Smooth muscle cell (in vitro differentiated cells): Measurements from ENCODE around the gene RNF157. TPM values are rescaled to one million over a fixed set of nuclear protein-coding genes. Genes with fewer than 3 reads are reported as not detected.
A peak's percentile ranks its signal among the peaks of the same experiment; 100 is the strongest.

ENCODE experiments used
- DNase-seq: peaks from one replicate; lab custom pipeline; 2025; ENCODE audit not compliant: unreplicated experiment; lab: John Stamatoyannopoulos, UW
- H2AFZ ChIP-seq: fragments of 200-600 bp; sonication (generic); 2 replicates; pipeline ENCODE4 v1.6.0; 2016; ENCODE audit warnings: antibody characterized with exemption, low read depth, mild to moderate bottlenecking
- H3F3A ChIP-seq: fragments of 200-600 bp; sonication (generic); 2 replicates; pipeline ENCODE4 v1.6.0; 2017; ENCODE audit warnings: antibody characterized with exemption, low read depth
- H3K27ac ChIP-seq: fragments of 200-600 bp; sonication (generic); 2 replicates; pipeline ENCODE4 v1.5.1; 2016; ENCODE audit warnings: low read depth, mild to moderate bottlenecking
- H3K27me3 ChIP-seq: fragments of 200-600 bp; sonication (generic); 2 replicates; pipeline ENCODE4 v1.6.1; 2016; ENCODE audit warnings: low read depth, mild to moderate bottlenecking
- H3K36me3 ChIP-seq: fragments of 200-600 bp; sonication (generic); 2 replicates; pipeline ENCODE4 v1.5.1; 2016; ENCODE audit warnings: low read depth
- H3K4me1 ChIP-seq: fragments of 200-600 bp; sonication (generic); 2 replicates; pipeline ENCODE4 v1.5.1; 2016; ENCODE audit warnings: low read depth
- H3K4me2 ChIP-seq: fragments of 200-600 bp; sonication (generic); 2 replicates; pipeline ENCODE4 v1.6.0; 2016; ENCODE audit warnings: mild to moderate bottlenecking
- H3K4me3 ChIP-seq: fragments of 200-600 bp; sonication (generic); 2 replicates; pipeline ENCODE4 v1.5.1; 2016; ENCODE audit warnings: mild to moderate bottlenecking
- H3K79me2 ChIP-seq: fragments of 200-600 bp; sonication (generic); 2 replicates; pipeline ENCODE4 v1.6.0; 2016; ENCODE audit warnings: low read depth, mild to moderate bottlenecking
- H3K9ac ChIP-seq: fragments of 200-600 bp; sonication (generic); 2 replicates; pipeline ENCODE4 v1.6.0; 2016; ENCODE audit warnings: low read depth
- H3K9me3 ChIP-seq: fragments of 200-600 bp; sonication (generic); replicated peaks from 2 replicates; pipeline ENCODE4 v1.5.1; 2016; ENCODE audit warnings: low read depth
- H4K20me1 ChIP-seq: fragments of 200-600 bp; sonication (generic); 2 replicates; pipeline ENCODE4 v1.6.0; 2016; ENCODE audit warnings: low read depth
- CTCF ChIP-seq: fragments of 200-600 bp; sonication (generic); IDR thresholded peaks from 2 replicates; pipeline ENCODE4 v1.5.1; 2017; ENCODE audit warnings: borderline replicate concordance, mild to moderate bottlenecking, antibody characterized with exemption; ENCODE audit not compliant: insufficient read depth, poor library complexity, severe bottlenecking
- WGBS: methylation state at CpG from one replicate; pipeline ENCODE4 v1.1.7; 2016; ENCODE audit warnings: low lambda C conversion rate; 5-methylcytosine and 5-hydroxymethylcytosine counted together
- polyA plus RNA-seq: library from polyadenylated mRNA; unstranded; fragments of >200 nt; fragmentation: Nextera tagmentation; extraction: Ambion mirVana; gene quantifications from 2 replicates; pipeline ENCODE4 v1.2.1, GENCODE V29; 2016
- total RNA-seq: library from RNA; depleted of rRNA; stranded (reverse); fragments of >200 nt; gene quantifications from 2 replicates; pipeline ENCODE4 v1.2.3, GENCODE V29; 2014

The RNF157 gene
- total and polyA plus RNA-seq, 2 experiments from 2014 or later: 0.09 to 0.63 TPM

GRCh38 chr17:76164331-76164730 is 76.0 kb downstream of the RNF157 start:
- Histone ChIP-seq H3K9ac (no peak overlapping the region), H3F3A (no peaks in the 10 kb centered on the region), H3K9me3 (no peaks in the 10 kb centered on the region), H3K27ac (no peak overlapping the region), H3K27me3 (no peaks in the 10 kb centered on the region), H2AFZ (no peak overlapping the region), H3K36me3 (no peaks in the 10 kb centered on the region), H3K4me1 (no peaks in the 10 kb centered on the region), H3K4me2 (no peak overlapping the region), H4K20me1 (no peaks in the 10 kb centered on the region), H3K4me3 (no peak overlapping the region), H3K79me2 (no peaks in the 10 kb centered on the region)
- WGBS: 65% methylated on average over 2 of the region's 2 CpGs
- no peak for TF ChIP-seq CTCF
- DNase-seq: no peak

DNA sequence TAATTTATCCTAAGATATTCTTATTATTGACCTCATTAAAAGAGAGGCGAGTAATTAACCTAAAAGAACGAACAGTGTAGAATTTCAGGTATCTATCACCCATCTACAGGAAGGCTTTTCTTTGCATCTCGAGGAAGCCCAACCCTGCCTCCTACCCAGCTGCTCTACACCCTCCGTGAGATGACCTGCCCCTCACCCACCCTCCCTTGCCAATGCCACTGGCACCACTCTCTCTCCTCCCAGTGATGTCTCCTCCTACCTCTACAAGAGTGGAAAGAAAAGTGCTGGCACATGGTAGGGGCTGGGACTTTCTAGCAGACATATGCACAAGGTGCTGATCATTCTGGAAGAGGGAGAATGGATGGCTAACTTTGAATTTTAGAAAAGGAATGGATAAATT is 76.4 kb downstream of the RNF157 start:
- Histone ChIP-seq H3K4me1 (no peaks in the 10 kb centered on the region), H3K36me3 (no peaks in the 10 kb centered on the region), H3K27ac (no peak overlapping the region), H2AFZ (no peak overlapping the region), H3K27me3 (no peaks in the 10 kb centered on the region), H3K9me3 (no peaks in the 10 kb centered on the region), H3K4me3 (no peak overlapping the region), H3F3A (no peaks in the 10 kb centered on the region), H3K79me2 (no peaks in the 10 kb centered on the region), H4K20me1 (no peaks in the 10 kb centered on the region), H3K4me2 (no peak overlapping the region), H3K9ac (no peak overlapping the region)
- TF ChIP-seq CTCF: no peak
- no peak for DNase-seq
- 91% methylated on average over 4 of the region's 4 CpGs for WGBS

DNA sequence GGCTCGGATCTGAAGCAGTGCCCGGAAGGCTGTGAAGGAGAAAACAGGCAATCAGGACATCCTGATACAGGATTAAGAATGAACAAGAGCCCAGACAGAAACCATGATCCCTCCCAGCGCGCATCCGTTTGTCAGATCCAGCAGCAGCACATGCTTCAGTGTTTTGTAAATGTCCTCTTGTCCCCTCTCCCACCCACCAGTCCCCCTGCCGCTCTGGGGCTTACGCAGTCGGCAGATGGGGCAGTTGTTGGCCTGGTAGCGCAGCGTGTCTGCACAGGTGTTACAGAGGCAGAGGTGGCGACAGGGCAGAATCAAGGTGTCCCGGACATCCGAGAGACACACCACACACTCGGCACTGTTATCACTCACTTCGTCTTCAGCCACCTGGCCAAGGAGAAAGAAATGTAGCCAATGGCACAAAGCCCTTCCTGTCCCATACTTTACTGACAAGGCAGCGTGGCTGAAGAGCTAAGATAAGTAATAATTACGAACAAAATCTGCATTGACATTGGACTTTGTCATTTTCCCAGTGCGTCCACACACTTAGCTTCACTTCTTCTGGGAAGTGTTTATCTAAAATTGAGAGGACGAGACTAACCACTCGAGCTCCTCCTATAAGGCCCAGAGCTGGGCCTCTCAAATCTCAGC is 78.5 kb downstream of the RNF157 start:
- no peaks in the 10 kb centered on the region for H3K36me3 ChIP-seq
- no peaks in the 10 kb centered on the region for H3K27me3 ChIP-seq
- no peaks in the 10 kb centered on the region for H3K79me2 ChIP-seq
- no peaks in the 10 kb centered on the region for H3K4me1 ChIP-seq
- no peak for TF ChIP-seq CTCF
- no peak overlapping the region for H3K4me2 ChIP-seq
- no peaks in the 10 kb centered on the region for H3F3A ChIP-seq
- no peak overlapping the region for H3K9ac ChIP-seq
- H3K27ac ChIP-seq: no peak overlapping the region
- H3K4me3 ChIP-seq: no peak overlapping the region
- H2AFZ ChIP-seq: no peak overlapping the region
- 71% methylated on average over 20 of the region's 20 CpGs for WGBS
- no peaks in the 10 kb centered on the region for H3K9me3 ChIP-seq
- DNase-seq: no peak
- H4K20me1 ChIP-seq: no peaks in the 10 kb centered on the region

DNA sequence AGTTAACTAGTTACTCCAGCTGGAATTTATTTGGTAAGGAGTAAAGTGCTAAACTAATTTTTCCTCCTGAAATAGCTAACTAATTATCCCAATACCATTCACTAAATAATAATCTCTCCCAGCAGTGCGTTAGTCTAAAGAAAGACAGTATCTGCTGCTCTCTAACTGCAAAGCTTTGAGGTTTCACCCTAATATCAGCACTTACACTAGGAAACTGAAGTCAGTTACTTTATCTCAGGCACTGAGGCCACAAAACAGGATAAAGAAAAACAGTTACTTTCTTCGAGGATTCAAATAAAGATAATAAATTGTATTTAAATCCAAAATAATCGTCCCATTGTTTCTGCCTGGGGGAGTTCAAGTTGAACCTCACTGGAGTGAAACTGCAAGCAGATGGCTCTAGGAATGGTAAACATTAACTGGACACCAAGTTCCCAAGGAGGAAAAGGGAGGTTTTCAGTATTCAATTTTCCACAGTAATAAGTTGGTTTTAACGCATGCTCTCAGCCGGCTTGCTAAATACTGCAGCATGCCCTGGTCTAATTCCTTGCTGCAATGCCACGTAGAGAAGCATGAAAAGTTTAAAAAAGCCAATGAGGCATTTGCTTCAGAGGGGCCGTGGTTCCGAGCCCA is 79.3 kb downstream of the RNF157 start:
- no peaks in the 10 kb centered on the region for H4K20me1 ChIP-seq
- no peak overlapping the region for H3K27ac ChIP-seq
- no peaks in the 10 kb centered on the region for H3K79me2 ChIP-seq
- H3K4me1 ChIP-seq: no peaks in the 10 kb centered on the region
- no peak for DNase-seq
- H3F3A ChIP-seq: no peaks in the 10 kb centered on the region
- H3K4me3 ChIP-seq: no peak overlapping the region
- no peaks in the 10 kb centered on the region for H3K9me3 ChIP-seq
- no peak overlapping the region for H3K9ac ChIP-seq
- no peaks in the 10 kb centered on the region for H3K36me3 ChIP-seq
- 45% methylated on average over 8 of the region's 8 CpGs for WGBS
- peak overlapping the region; percentile 48 for H2AFZ ChIP-seq
- no peak for TF ChIP-seq CTCF
- H3K4me2 ChIP-seq: no peak overlapping the region
- H3K27me3 ChIP-seq: no peaks in the 10 kb centered on the region
